ENCODE measurements around the gene ZNF70.
A peak's percentile ranks its signal among the peaks of the same experiment; 100 is the strongest.

GRCh38 chr22:23716811-23717801 is 33.8 kb downstream of the ZNF70 start:
- TF ChIP-seq CCAR2 (optimal IDR thresholded peaks at IDR 0.05; ENCODE audit: low read depth, low read length): no peak
- peak; percentile 79 to 91 for TF ChIP-seq POLR2A (IDR thresholded peaks at IDR 0.05; ENCODE audit: insufficient read depth in 1 of 2, low read depth in 2 of 2, low read length in 2 of 2)
- TF ChIP-seq, protein P1, sequence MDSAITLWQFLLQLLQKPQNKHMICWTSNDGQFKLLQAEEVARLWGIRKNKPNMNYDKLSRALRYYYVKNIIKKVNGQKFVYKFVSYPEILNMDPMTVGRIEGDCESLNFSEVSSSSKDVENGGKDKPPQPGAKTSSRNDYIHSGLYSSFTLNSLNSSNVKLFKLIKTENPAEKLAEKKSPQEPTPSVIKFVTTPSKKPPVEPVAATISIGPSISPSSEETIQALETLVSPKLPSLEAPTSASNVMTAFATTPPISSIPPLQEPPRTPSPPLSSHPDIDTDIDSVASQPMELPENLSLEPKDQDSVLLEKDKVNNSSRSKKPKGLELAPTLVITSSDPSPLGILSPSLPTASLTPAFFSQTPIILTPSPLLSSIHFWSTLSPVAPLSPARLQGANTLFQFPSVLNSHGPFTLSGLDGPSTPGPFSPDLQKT (CRISPR knock-in tag; IDR thresholded peaks at IDR 0.05; ENCODE audit: borderline replicate concordance): peak; percentile 71; the same call in 1 of the 2 replicates
- TF ChIP-seq PRDM10 (CRISPR knock-in tag; IDR thresholded peaks at IDR 0.05; ENCODE audit: low read depth): no peak; the same call in 1 of the 2 replicates
- peak; percentile 75; the same call in 1 of the 2 replicates for TF ChIP-seq ZNF780A (CRISPR knock-in tag; IDR thresholded peaks at IDR 0.05)
- peak; percentile 71; the same call in 1 of the 2 replicates for TF ChIP-seq MEIS2 (CRISPR knock-in tag; IDR thresholded peaks at IDR 0.05)
- TF ChIP-seq NFIC (IDR thresholded peaks at IDR 0.05; ENCODE audit: low read length): no peak
- TF ChIP-seq MTA1 (CRISPR knock-in tag; IDR thresholded peaks at IDR 0.05; ENCODE audit: borderline replicate concordance): no peak
- peak; percentile 36; the same call in 1 of the 2 replicates for TF ChIP-seq CTCF (CRISPR knock-in tag; IDR thresholded peaks at IDR 0.05)
- TF ChIP-seq MIER3 (CRISPR knock-in tag; IDR thresholded peaks at IDR 0.05; ENCODE audit: borderline replicate concordance): peak; percentile 85; the same call in 1 of the 2 replicates
